Activated CD8-positive, alpha-beta T cell treated with anti-CD3 and anti-CD28 coated beads for 36 hours (primary cell): ENCODE results near the gene ADAM15. TPM values are rescaled to one million over a fixed set of nuclear protein-coding genes. Genes with fewer than 3 reads are reported as not detected.

Experiments used
- ATAC-seq: fragments of 200-7000 bp; cut with Tn5 transposase; one replicate; pipeline ENCODE4 v1.10.0; 2021; ENCODE audit warnings: mild to moderate bottlenecking, moderate library complexity
- CTCF ChIA-PET: fragments of 350-600 bp; sonication (Branson Sonifier 250); formaldehyde crosslinking; loops from one replicate; lab custom pipeline; 2021; ENCODE audit warnings: antibody characterized with exemption; lab: Charles Lee
- POLR2A ChIA-PET: fragments of 350-600 bp; sonication (Branson Sonifier 250); formaldehyde crosslinking; loops from one replicate; lab custom pipeline; 2021; ENCODE audit warnings: antibody characterized with exemption; lab: Charles Lee
- DNase-seq: peaks from one replicate; pipeline ENCODE4 v3.0.0-alpha.2; 2020
- H3K27ac Mint-ChIP-seq: one replicate; pipeline ENCODE4 v1.8.0; 2021; ENCODE audit warnings: mild to moderate bottlenecking, mixed read lengths
- H3K27me3 Mint-ChIP-seq: one replicate; pipeline ENCODE4 v1.8.0; 2021; ENCODE audit warnings: mixed read lengths
- H3K36me3 Mint-ChIP-seq: one replicate; pipeline ENCODE4 v1.8.0; 2021; ENCODE audit warnings: low read depth, mixed read lengths
- H3K4me1 Mint-ChIP-seq: one replicate; pipeline ENCODE4 v1.8.0; 2021; ENCODE audit warnings: low read depth, mixed read lengths
- H3K4me3 Mint-ChIP-seq: one replicate; pipeline ENCODE4 v1.8.0; 2021; ENCODE audit warnings: mild to moderate bottlenecking, moderate library complexity, mixed read lengths
- H3K9me3 Mint-ChIP-seq: one replicate; pipeline ENCODE4 v1.8.0; 2021; ENCODE audit warnings: mixed read lengths
- CTCF ChIP-seq: fragments of 200-600 bp; IDR thresholded peaks from one replicate; pipeline ENCODE4 v1.8.0; 2022; ENCODE audit warnings: antibody characterized with exemption, mild to moderate bottlenecking
- intact Hi-C: fragments of 100-400 bp; cut with micrococcal nuclease; formaldehyde crosslinking; loops from one replicate; pipeline ENCODE4 v1.10.0; 2022
- total RNA-seq, 2 experiments: library from RNA; stranded (reverse); gene quantifications; one replicate each; pipeline ENCODE4 v1.2.3, GENCODE V29; 2021

Gene ADAM15
- total RNA-seq, 2 experiments from 2014 or later = 36.4 to 37.2 TPM

DNA sequence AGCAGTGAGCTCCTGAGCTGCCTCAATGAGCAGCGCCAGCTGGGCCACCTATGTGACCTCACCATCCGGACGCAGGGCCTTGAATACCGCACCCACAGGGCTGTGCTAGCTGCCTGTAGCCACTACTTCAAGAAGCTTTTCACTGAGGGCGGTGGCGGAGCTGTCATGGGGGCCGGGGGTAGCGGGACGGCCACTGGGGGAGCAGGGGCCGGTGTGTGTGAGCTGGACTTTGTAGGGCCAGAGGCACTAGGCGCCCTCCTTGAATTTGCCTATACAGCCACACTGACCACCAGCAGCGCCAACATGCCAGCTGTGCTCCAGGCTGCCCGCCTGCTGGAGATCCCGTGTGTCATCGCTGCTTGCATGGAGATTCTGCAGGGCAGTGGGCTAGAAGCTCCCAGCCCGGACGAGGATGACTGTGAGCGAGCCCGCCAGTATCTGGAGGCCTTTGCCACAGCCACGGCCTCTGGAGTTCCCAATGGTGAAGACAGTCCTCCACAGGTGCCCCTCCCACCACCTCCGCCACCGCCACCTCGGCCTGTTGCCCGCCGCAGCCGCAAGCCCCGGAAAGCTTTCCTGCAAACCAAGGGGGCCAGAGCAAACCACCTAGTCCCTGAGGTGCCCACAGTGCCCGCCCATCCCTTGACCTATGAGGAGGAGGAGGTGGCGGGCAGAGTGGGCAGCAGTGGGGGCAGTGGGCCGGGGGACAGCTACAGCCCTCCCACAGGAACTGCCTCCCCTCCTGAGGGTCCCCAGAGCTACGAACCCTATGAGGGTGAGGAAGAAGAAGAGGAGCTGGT is 36.2 kb upstream of the ADAM15 start:
- peaks cover 69% of the 10 kb centered on the region for H3K4me1 Mint-ChIP-seq
- CTCF ChIA-PET = interaction anchor here (1.2 to 7.6 kb wide), 8 partner anchors 15 to 70 kb away, joined by 4 to 77 read pairs (median 31); partner anchors contain the start of genes ADAM15, FLAD1, LENEP and PBXIP1
- peaks cover 8% of the 10 kb centered on the region for H3K36me3 Mint-ChIP-seq
- DNase-seq = no peak
- POLR2A ChIA-PET = interaction anchor here (0.7 to 4.3 kb wide), 6 partner anchors 7 to 59 kb away, joined by 3 to 29 read pairs (median 8); partner anchors contain the start of genes CKS1B, FLAD1 and PBXIP1
- intact Hi-C loops = loop anchor here (5.0 kb wide), 1 partner anchor 43 kb away; the partner anchor contains the start of genes CKS1B and SHC1
- no peak for ATAC-seq
- peaks cover 2% of the 10 kb centered on the region for H3K27me3 Mint-ChIP-seq
- no peak overlapping the region for H3K27ac Mint-ChIP-seq
- no peak for TF ChIP-seq CTCF
- H3K4me3 Mint-ChIP-seq = no peak overlapping the region
- no peaks in the 10 kb centered on the region for H3K9me3 Mint-ChIP-seq

GRCh38 chr1:155015527-155016230 is 35.4 kb upstream of the ADAM15 start:
- TF ChIP-seq CTCF = no peak
- Mint-ChIP-seq H3K4me1 (peaks cover 62% of the 10 kb centered on the region), H3K27ac (no peak overlapping the region), H3K27me3 (peaks cover 2% of the 10 kb centered on the region), H3K36me3 (peaks cover 8% of the 10 kb centered on the region), H3K4me3 (no peak overlapping the region), H3K9me3 (no peaks in the 10 kb centered on the region)
- DNase-seq = no peak
- CTCF ChIA-PET = interaction anchor here (0.9 to 7.6 kb wide), 14 partner anchors 8 to 76 kb away, joined by 3 to 77 read pairs (median 14); partner anchors contain the start of genes ADAM15, FLAD1, LENEP and PBXIP1
- POLR2A ChIA-PET = interaction anchor here (1.0 to 4.3 kb wide), 7 partner anchors 8 to 60 kb away, joined by 3 to 29 read pairs (median 10); partner anchors contain the start of genes CKS1B, FLAD1 and PBXIP1
- ATAC-seq = no peak
- intact Hi-C loops = loop anchor here (5.0 kb wide), 1 partner anchor 43 kb away; the partner anchor contains the start of genes CKS1B and SHC1

GRCh38 chr1:155016231-155016831 is 34.8 kb upstream of the ADAM15 start:
- Mint-ChIP-seq H3K36me3 (peaks cover 8% of the 10 kb centered on the region), H3K4me3 (no peak overlapping the region), H3K27ac (no peak overlapping the region), H3K4me1 (peaks cover 55% of the 10 kb centered on the region), H3K27me3 (peaks cover 2% of the 10 kb centered on the region), H3K9me3 (no peaks in the 10 kb centered on the region)
- intact Hi-C loops = loop anchor here (5.0 kb wide), 1 partner anchor 44 kb away; the partner anchor contains the start of genes CKS1B and SHC1
- no peak for TF ChIP-seq CTCF
- CTCF ChIA-PET = interaction anchor here (0.9 to 7.6 kb wide), 19 partner anchors 8 to 75 kb away, joined by 3 to 77 read pairs (median 8); partner anchors contain the start of genes ADAM15, FLAD1, LENEP and PBXIP1
- ATAC-seq (no peak), DNase-seq (no peak)
- POLR2A ChIA-PET = interaction anchor here (1.0 to 4.3 kb wide), 7 partner anchors 9 to 55 kb away, joined by 3 to 29 read pairs (median 10); partner anchors contain the start of genes CKS1B, FLAD1 and PYGO2

GRCh38 chr1:155017041-155017945 is 33.8 kb upstream of the ADAM15 start:
- Mint-ChIP-seq H3K9me3 (no peaks in the 10 kb centered on the region), H3K36me3 (peaks cover 8% of the 10 kb centered on the region), H3K4me1 (peaks cover 51% of the 10 kb centered on the region)

More at GRCh38 chr1:155017041-155017945, 33.8 kb upstream of the ADAM15 start:
- ChIA-PET CTCF (interaction anchor here (0.5 to 7.6 kb wide), 45 partner anchors 9 to 134 kb away, joined by 3 to 77 read pairs (median 6); partner anchors contain the start of genes ADAM15, FLAD1, LENEP and PBXIP1), POLR2A (interaction anchor here (1.0 to 4.3 kb wide), 12 partner anchors 10 to 62 kb away, joined by 3 to 29 read pairs (median 5); partner anchors contain the start of genes ADAM15, CKS1B, FLAD1 and PYGO2)
- TF ChIP-seq CTCF = peak; percentile 97
- ATAC-seq = peak; percentile 93
- Mint-ChIP-seq H3K4me3 (peak overlapping the region; percentile 51), H3K27me3 (peaks cover 4% of the 10 kb centered on the region), H3K27ac (peak overlapping the region; percentile 60)
- DNase-seq = peak; percentile 94
- intact Hi-C loops = loop anchor here (5.0 kb wide), 1 partner anchor 45 kb away; the partner anchor contains the start of genes CKS1B and SHC1
